ENCODE results near the gene TMCO4. TPM values are rescaled to one million over a fixed set of nuclear protein-coding genes. Genes with fewer than 3 reads are reported as not detected.

The TMCO4 gene
- total RNA-seq, 1 experiment from 2014 or later = 19.7 TPM

DNA sequence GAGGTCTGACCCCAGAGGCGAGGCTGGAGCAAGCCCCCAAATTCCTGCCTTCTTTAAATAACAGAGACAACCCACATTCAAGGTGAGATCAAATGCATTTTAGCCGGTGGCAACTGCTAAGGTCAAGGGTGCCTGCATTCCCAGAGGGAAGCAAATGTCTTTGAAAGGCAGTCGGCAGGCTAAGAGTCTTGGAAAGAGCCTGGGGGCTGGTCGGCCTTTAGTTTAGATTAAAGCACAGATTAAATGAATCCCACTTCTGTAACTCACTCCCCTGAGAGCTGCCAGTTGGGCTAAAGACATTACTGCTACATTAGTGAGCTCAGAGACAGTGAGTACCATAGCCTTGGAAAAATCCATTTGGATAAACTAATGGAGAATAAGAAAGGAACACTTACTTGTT lies 75.8 kb downstream of the TMCO4 start:
- no TSS peak for BruUV-seq (replicated peaks)
- H3K4me1 ChIP-seq (ENCODE audit: insufficient read depth, low read length) = no peaks in the 10 kb centered on the region
- H3F3A ChIP-seq (ENCODE audit: low read length, unreplicated experiment) = no peaks in the 10 kb centered on the region
- ATAC-seq (no peak), DNase-seq (no peak)
- H3K27ac ChIP-seq (ENCODE audit: low read length) = no peak overlapping the region
- no peak overlapping the region for H3K4me2 ChIP-seq (ENCODE audit: low read length)
- H3K27me3 ChIP-seq (ENCODE audit: low read length) = no peaks in the 10 kb centered on the region
- H2AFZ ChIP-seq (ENCODE audit: low read length) = no peak overlapping the region
- H3K9me2 ChIP-seq (replicated peaks; ENCODE audit: low read length) = no peaks in the 10 kb centered on the region
- CTCF ChIA-PET = no interaction called here
- no peaks in the 10 kb centered on the region for H3K9me3 ChIP-seq (ENCODE audit: low read length)
- intact Hi-C loops (cut with micrococcal nuclease) = no loop called here
- H3K36me3 ChIP-seq (ENCODE audit: low read depth, low read length) = no peaks in the 10 kb centered on the region
- H3K4me3 ChIP-seq (ENCODE audit: low read length) = no peak overlapping the region
- no peak overlapping the region for H3K9ac ChIP-seq (ENCODE audit: low read length)
- TF ChIP-seq, protein P1, sequence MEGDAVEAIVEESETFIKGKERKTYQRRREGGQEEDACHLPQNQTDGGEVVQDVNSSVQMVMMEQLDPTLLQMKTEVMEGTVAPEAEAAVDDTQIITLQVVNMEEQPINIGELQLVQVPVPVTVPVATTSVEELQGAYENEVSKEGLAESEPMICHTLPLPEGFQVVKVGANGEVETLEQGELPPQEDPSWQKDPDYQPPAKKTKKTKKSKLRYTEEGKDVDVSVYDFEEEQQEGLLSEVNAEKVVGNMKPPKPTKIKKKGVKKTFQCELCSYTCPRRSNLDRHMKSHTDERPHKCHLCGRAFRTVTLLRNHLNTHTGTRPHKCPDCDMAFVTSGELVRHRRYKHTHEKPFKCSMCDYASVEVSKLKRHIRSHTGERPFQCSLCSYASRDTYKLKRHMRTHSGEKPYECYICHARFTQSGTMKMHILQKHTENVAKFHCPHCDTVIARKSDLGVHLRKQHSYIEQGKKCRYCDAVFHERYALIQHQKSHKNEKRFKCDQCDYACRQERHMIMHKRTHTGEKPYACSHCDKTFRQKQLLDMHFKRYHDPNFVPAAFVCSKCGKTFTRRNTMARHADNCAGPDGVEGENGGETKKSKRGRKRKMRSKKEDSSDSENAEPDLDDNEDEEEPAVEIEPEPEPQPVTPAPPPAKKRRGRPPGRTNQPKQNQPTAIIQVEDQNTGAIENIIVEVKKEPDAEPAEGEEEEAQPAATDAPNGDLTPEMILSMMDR (conservative IDR thresholded peaks at IDR 0.05; ENCODE audit: low read depth, low read length) = no peak
- TF ChIP-seq EZH2 (IDR thresholded peaks at IDR 0.05; ENCODE audit: low read length, unreplicated experiment) = no peak
- TF ChIP-seq EZH2phosphoT487 (IDR thresholded peaks at IDR 0.05; ENCODE audit: borderline replicate concordance, low read length) = no peak
- POLR2A ChIA-PET (ENCODE audit: unreplicated experiment) = no interaction called here
- no peaks in the 10 kb centered on the region for H3K79me2 ChIP-seq (ENCODE audit: low read length)
- H4K20me1 ChIP-seq (ENCODE audit: low read length) = no peaks in the 10 kb centered on the region

- Histone ChIP-seq H3K9ac (ENCODE audit: low read length) (no peak overlapping the region), H4K20me1 (ENCODE audit: low read length) (no peaks in the 10 kb centered on the region), H2AFZ (ENCODE audit: low read length) (no peak overlapping the region), H3K4me3 (ENCODE audit: low read length) (no peak overlapping the region), H3K27me3 (ENCODE audit: low read length) (no peaks in the 10 kb centered on the region), H3F3A (ENCODE audit: low read length, unreplicated experiment) (no peaks in the 10 kb centered on the region), H3K4me2 (ENCODE audit: low read length) (no peak overlapping the region), H3K4me1 (ENCODE audit: insufficient read depth, low read length) (no peaks in the 10 kb centered on the region), H3K36me3 (ENCODE audit: low read depth, low read length) (no peaks in the 10 kb centered on the region), H3K9me3 (ENCODE audit: low read length) (no peaks in the 10 kb centered on the region), H3K27ac (ENCODE audit: low read length) (no peak overlapping the region), H3K9me2 (replicated peaks; ENCODE audit: low read length) (no peaks in the 10 kb centered on the region), H3K79me2 (ENCODE audit: low read length) (no peaks in the 10 kb centered on the region)
- DNase-seq (no peak), ATAC-seq (no peak)
- no TSS peak for BruUV-seq (replicated peaks)
- intact Hi-C loops (cut with micrococcal nuclease) = no loop called here
- POLR2A ChIA-PET (ENCODE audit: unreplicated experiment) = no interaction called here
- CTCF ChIA-PET = no interaction called here
- TF ChIP-seq EZH2phosphoT487 (IDR thresholded peaks at IDR 0.05; ENCODE audit: borderline replicate concordance, low read length) = no peak
- TF ChIP-seq, protein P1 (conservative IDR thresholded peaks at IDR 0.05; ENCODE audit: low read depth, low read length) = no peak
Measured at GRCh38 chr1:19720973-19721372, 78.7 kb downstream of the TMCO4 start.

- DNase-seq (no peak), ATAC-seq (no peak)
- no TSS peak for BruUV-seq (replicated peaks)
- Histone ChIP-seq H3K4me3 (ENCODE audit: low read length) (no peak overlapping the region), H3K27ac (ENCODE audit: low read length) (no peak overlapping the region), H3K27me3 (ENCODE audit: low read length) (no peaks in the 10 kb centered on the region), H3K4me1 (ENCODE audit: insufficient read depth, low read length) (no peaks in the 10 kb centered on the region), H3K79me2 (ENCODE audit: low read length) (no peaks in the 10 kb centered on the region), H3K9me3 (ENCODE audit: low read length) (no peaks in the 10 kb centered on the region), H3K36me3 (ENCODE audit: low read depth, low read length) (no peaks in the 10 kb centered on the region), H3K9me2 (replicated peaks; ENCODE audit: low read length) (no peaks in the 10 kb centered on the region), H2AFZ (ENCODE audit: low read length) (no peak overlapping the region), H3F3A (ENCODE audit: low read length, unreplicated experiment) (no peaks in the 10 kb centered on the region), H3K9ac (ENCODE audit: low read length) (no peak overlapping the region), H3K4me2 (ENCODE audit: low read length) (no peak overlapping the region), H4K20me1 (ENCODE audit: low read length) (no peaks in the 10 kb centered on the region)
- CTCF ChIA-PET = no interaction called here
- intact Hi-C loops (cut with micrococcal nuclease) = no loop called here
- TF ChIP-seq EZH2phosphoT487 (IDR thresholded peaks at IDR 0.05; ENCODE audit: borderline replicate concordance, low read length) (no peak), EZH2 (IDR thresholded peaks at IDR 0.05; ENCODE audit: low read length, unreplicated experiment) (no peak)
- TF ChIP-seq, protein P1 (conservative IDR thresholded peaks at IDR 0.05; ENCODE audit: low read depth, low read length) = no peak
- POLR2A ChIA-PET (ENCODE audit: unreplicated experiment) = no interaction called here
Measured at GRCh38 chr1:19720174-19720573, 79.5 kb downstream of the TMCO4 start.
